ENCODE data around the gene ADAMTS8. TPM values are rescaled to one million over a fixed set of nuclear protein-coding genes. Genes with fewer than 3 reads are reported as not detected.

ADAMTS8 gene
- total RNA-seq, 1 experiment from 2014 or later: 0.07 TPM

GRCh38 chr11:130414107-130415080 is 14.0 kb downstream of the ADAMTS8 start (continued):
- TF ChIP-seq, protein P1, sequence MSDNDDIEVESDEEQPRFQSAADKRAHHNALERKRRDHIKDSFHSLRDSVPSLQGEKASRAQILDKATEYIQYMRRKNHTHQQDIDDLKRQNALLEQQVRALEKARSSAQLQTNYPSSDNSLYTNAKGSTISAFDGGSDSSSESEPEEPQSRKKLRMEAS (IDR thresholded peaks at IDR 0.05): no peak
- TF ChIP-seq FOSL1 (IDR thresholded peaks at IDR 0.05; ENCODE audit: low read depth) (no peak), EZH2phosphoT487 (IDR thresholded peaks at IDR 0.05; ENCODE audit: borderline replicate concordance) (no peak), ZNF274 (IDR thresholded peaks at IDR 0.05; ENCODE audit: low read depth, low read length) (no peak), POLR2AphosphoS5 (IDR thresholded peaks at IDR 0.05; ENCODE audit: low read depth, low read length) (no peak), YY1 (IDR thresholded peaks at IDR 0.05; ENCODE audit: extremely low read depth, insufficient replicate concordance, low read depth, low read length) (no peak), SP1 (IDR thresholded peaks at IDR 0.05; ENCODE audit: low read depth) (no peak), ZBTB33 (IDR thresholded peaks at IDR 0.05; ENCODE audit: extremely low read depth, insufficient replicate concordance, low read length) (no peak), SIN3A (IDR thresholded peaks at IDR 0.05; ENCODE audit: low read depth) (no peak), EGR1 (IDR thresholded peaks at IDR 0.05; ENCODE audit: low read depth) (no peak)

All from HCT116 (cell line).